ENCODE measurements around the gene HSD3B2.

Gene HSD3B2

DNA sequence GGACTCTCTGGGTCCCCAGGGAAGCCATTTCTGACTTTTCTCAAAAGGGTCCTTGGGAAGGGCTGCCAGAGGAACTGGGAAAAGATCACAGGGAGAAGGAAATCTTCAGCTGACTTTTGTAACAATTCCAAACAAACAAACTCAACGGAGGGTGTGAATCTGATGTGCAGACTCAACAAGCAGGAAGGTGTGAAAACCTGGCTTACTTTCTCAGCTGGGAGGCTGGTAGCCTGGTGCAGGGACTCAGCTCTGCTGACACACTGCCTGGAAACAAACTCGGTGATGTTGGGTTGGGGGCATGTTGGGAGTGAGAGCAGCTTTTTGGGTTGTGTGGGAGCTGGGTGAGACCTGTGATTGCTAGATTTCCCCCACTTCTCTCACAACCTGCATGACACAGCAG is 10.2 kb upstream of the HSD3B2 start:
- no peak for DNase-seq

DNA sequence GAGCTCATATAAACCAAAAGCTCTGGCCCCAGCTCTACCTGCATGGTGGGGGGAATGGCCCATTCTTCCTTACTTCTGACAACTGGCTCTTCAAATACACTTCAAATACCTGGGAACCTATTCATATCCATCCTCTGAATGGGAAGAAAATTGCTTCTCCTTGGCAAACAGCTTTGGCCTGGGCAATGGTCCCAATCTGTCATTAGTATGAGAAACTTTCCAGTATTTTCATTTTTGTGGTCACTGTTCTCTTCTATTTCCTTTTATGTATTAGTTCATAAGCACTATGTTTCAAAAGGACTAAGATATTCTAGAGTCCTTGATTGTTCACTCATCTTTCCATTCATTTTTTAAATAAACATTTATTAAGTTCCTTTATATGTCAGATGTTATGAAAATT is 5.2 kb upstream of the HSD3B2 start:
- DNase-seq = no peak

DNA sequence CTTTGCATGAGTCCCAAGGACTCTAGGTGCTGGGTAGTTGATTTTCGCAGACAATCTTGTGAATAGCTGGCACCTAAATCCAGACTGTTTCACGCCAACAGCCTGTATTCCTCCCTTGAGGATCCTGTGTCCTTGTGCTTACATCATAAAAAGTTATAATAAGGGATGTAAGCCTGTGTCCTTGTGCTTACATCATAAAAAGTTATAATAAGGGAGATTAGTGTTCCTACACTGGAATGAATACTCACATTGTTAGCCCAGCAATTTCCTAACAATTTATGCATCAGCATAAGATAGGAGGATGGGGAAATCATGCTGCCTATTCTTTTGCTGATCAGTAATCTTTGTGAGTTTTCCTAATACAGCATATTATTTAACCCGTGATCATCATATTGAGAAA is 4.0 kb upstream of the HSD3B2 start:
- DNase-seq = no peak

DNA sequence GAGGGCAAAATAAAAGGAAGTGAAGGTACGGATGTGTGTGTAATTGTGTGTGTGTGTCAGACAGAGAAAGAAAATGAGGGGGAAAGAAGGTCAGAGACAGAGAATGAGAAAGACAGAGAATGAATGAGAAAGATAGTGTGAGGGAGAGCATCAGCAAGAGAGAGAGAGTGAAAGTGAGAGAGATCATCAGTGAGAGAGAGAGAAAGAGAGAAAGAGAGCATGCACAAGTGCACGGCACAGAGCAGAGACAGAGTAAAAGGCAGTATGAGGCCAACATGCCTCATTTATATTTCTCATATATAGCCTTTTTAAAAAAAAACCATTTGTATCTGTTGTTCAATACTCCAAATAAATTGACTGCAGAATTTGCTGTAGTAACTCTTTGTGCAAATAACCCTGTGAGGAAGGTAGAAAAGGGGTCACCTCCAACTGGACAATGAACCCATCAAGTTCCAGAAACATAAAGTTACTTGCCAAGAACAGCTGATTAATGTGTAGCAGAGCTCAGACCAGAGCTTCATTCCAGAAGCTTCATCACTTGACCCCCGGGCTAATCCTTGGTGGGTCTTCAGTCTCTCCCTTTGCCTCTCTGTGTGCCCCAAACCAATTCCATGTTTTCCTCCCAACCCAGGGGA is 1.2 kb downstream of the HSD3B2 start:
- DNase-seq = no peak

- no peak for DNase-seq
Measured at GRCh38 chr1:119419109-119419508, 4.2 kb downstream of the HSD3B2 start.

DNA sequence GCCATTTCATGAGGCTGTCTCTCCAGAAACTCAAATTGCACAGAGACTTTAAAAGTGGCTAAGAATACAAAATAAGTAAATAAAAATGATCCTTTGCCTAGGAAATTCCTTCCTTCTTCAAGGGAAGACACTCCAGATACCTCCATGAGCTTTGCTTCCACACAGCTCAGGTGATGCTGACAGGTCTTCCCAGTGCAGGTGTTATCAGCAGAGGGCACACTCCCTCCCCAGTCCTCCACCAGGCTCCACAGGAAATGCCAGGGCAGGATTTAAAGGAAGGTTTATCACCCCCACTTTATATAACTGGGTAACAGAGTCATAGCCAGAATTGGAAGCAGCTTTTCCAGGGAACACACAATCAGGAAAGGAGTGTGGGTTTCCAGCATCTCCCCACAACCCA is 5.7 kb downstream of the HSD3B2 start:
- DNase-seq = no peak

DNA sequence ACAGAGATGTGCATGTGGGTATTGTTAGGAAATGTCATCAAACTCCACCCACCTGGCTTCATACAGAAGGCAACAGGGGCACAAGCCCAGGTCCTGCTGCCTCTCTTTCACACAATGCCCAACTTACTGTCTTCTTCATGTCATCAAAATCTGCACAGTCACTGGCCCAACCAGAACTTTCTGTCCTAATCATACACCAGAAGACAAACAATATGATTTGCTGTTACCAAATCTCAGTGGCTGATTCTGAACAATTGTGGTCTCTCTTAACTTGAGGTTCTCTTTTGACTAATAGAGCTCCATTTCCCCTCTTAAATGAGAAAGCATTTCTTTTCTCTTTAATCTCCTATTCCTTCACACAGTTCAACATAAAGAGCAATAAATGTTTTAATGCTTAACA is 7.7 kb downstream of the HSD3B2 start:
- no peak for DNase-seq

- DNase-seq = no peak
Measured at GRCh38 chr1:119428991-119429390, 14.0 kb downstream of the HSD3B2 start.

DNA sequence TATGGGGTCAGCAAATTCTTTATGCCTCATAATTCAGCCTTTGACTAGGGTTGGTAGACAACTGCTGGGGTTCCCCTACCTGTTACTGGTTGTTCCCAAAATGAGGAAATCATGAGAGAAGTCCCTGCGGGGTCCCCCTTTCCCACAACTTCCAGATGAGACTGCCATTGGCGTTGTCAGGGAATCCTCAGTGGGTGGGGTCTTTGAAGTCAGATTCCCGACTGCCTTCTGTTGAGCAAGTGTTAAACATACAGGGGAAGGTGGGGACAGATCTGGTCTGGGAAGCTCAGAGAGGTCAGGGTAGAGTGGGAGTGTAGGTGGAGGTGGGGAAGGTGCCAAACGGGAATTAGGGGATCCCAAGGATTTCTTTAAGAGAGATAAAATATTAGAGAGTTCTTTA is 14.7 kb downstream of the HSD3B2 start:
- DNase-seq = no peak

DNA sequence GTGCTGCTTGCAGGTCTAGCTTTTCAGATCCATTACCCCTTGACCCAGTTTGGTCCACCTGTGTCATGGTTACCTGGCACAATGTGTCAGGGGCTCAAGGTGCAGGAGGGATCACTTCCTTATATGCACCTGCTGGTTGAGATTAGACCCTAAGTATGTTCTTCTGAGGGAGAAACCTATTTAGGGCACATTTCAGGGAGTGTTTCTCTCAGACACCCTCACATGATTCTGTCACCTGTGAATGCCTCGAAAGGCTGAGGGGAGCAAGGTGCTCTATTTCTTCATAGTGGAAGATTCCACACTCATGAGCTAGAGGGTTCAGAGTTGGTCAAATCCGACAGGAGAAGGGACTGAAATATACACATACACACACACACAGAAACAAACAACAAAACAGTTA is 15.5 kb downstream of the HSD3B2 start:
- DNase-seq = no peak

GRCh38 chr1:119431836-119432235 is 16.9 kb downstream of the HSD3B2 start:
- DNase-seq = no peak

- DNase-seq = no peak
Measured at GRCh38 chr1:119435052-119435451, 20.1 kb downstream of the HSD3B2 start.

DNA sequence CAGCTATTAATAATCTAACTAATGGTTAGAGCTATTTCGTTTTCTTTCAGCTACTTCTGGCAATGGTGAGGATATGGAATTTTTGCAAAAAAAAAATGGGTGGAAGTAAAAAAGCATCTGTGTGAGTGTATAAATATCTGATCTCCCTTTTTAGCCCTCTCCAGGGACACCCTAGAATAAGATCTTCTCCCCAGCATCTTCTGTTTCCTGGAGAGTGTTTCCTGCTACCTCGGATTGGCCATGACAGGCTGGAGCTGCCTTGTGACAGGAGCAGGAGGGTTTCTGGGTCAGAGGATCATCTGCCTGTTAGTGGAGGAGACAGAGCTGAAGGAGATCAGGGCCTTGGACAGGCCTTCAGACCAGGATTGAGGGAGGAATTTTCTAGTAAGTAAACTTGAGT is 23.8 kb downstream of the HSD3B2 start:
- no peak for DNase-seq

DNA sequence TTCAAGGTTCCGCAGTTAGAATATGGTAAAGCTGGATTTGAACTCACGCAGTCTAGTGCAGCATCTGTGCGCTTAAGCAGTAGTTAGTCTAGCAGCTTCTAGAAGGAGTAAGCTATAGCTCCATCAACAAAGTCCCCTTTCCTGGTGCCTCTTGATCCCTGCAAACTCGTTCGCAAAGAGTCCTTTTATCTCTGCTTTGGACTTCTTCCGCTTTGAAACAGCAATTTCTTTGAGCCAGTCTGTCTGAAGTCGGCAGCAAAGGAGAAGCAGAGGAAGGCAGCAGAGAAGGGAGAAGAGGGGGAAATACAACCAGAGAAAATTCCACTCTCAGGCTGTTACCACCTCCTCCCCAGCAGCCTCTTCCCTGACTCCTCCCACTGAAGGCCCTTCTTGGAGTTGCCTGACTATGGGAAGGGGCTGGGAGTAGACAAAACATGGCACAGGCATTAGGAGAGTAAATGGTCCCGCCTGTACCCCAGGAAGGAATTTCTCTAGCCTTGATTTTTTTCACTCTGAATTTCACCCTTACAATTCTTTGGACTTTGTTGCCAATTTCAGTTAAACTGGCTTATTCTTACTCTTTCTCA is 25.9 kb downstream of the HSD3B2 start:
- no peak for DNase-seq

DNA sequence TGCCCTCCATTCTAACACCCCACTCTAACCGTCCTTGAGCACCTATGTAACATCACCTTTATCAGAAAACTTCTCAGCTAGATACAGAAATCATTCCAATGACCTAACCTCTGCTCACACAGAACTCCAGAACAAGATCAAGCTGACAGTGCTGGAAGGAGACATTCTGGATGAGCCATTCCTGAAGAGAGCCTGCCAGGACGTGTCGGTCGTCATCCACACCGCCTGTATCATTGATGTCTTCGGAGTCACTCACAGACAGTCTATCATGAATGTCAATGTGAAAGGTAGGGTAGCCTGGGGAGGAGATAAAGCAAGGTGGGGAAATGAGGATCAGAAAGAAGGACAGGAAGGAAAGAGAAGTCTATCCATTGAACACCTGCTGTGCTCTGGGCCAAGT is 27.8 kb downstream of the HSD3B2 start:
- no peak for DNase-seq

DNA sequence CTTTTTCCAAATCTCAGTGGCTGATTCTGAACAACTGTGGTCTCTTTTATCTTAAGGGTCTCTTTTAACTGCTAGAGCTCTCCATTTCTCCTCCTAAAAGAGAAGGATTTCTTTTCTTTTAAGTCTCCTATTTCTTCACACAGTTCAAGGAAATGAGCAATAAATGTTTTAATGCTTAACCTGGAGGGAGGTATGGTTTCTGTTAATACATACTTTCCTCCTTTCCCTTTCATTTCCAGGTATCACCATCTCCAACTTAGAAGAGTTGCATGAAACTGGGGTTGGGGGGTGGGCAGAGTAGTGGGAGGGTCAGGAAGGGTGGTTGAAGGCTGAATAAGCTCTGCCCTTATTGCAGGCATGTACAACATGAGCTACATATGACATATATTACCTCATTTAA is 31.4 kb downstream of the HSD3B2 start:
- DNase-seq = no peak

GRCh38 chr1:119447344-119448126 is 32.6 kb downstream of the HSD3B2 start:
- DNase-seq = no peak

DNA sequence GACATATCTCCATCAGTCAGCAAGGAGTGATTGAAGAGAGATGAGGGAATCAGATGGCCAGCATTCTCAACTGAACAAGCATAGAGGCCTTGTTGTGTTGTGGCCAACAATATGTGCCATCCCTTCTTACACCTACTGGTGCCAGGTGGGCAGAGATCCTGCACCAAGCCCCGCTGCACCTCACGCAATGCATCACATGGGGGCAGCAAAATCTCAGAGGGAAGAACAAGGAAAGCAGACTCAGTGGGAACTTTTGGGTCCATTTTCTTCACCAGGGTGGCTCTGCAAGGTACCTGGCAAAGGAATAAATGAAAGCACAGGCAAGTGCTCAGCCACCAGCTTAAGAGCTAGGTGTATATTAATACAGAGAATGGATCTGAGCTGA is 33.2 kb downstream of the HSD3B2 start:
- DNase-seq = no peak

- DNase-seq = no peak
Measured at GRCh38 chr1:119449971-119450370, 35.0 kb downstream of the HSD3B2 start.

GRCh38 chr1:119451158-119451557 is 36.2 kb downstream of the HSD3B2 start:
- DNase-seq = no peak

- DNase-seq = no peak
Measured at GRCh38 chr1:119452091-119452490, 37.1 kb downstream of the HSD3B2 start.

DNA sequence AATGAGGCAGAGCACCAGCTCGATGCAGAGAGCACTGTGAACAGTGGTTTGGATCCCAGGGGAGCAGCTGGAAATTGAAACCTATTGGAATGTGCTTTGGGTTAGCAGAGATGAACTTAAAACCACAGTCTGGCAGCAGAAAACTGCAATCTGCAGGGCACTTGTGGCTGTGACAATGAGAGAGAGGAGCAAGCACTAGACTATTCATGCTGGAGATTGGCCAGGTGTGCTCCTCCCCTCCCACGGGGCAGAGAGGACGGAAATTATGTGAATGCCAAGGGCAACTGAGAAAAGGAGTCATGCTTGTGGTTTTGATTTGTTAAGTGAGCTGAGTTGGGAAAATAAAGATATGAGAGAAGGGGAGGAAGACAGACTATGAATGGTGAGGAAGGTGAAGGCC is 38.1 kb downstream of the HSD3B2 start:
- no peak for DNase-seq

- DNase-seq = no peak
Measured at GRCh38 chr1:119462964-119463363, 48.0 kb downstream of the HSD3B2 start.

GRCh38 chr1:119463569-119463968 is 48.6 kb downstream of the HSD3B2 start:
- DNase-seq = no peak

GRCh38 chr1:119466445-119466844 is 51.5 kb downstream of the HSD3B2 start:
- no peak for DNase-seq

All from NCI-H2171 (cell line).